GM19193 (cell line): ENCODE measurements around the gene TLX2.

Experiments
- POLR2A ChIP-seq: IDR thresholded peaks from 4 replicates; pipeline ENCODE4 v1.6.1; 2011; ENCODE audit not compliant: insufficient read depth, insufficient read length; ENCODE audit errors: extremely low read depth

Gene TLX2

DNA sequence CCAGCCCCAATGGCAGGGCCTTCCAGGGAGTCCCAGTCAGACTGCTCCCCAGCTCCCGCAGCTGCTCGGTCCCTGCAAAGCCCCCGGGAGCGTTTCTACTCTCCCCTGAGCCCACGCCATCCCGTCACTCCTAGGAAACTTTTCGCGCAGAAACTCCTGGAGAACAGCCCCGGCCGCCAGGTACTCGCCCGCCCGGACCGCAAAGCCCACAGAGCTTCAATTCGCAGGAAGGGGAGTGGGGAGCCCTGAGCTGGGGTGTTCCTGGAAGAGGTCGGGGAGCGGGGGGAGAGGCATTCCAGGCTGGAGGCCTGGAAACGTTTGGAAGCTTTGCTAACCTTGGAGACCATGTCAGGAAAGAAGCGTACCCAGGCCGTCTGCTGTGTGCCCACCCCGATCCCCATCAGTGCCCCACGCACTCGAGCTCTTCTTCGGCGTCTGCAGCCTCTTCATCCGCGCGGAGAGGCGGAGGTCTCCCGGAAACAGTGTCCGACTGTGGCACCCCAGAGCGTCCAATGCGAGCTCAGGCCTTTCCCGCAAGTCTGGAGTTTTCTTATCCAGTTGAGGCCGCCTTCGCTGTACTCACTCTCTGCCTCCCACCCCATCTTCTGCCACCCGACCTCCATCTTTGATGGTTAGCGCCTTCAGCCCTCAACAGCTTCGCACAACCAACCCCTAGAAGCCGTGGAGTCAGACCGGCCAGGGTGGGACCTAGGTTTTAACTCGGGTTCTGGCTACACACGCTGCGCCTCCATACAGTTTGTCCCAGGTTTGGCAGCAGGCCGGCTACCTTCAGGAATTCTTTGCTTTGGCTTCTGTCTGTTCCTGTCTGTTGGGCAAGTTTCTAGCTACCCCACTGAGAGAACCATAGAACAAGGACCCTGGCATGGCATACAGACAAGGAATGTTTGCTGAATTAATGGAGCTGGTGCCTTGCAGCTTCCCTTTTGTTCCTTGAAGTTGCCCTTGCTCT, 10.5 kb upstream of the TLX2 start:
- TF ChIP-seq POLR2A: no peak

DNA sequence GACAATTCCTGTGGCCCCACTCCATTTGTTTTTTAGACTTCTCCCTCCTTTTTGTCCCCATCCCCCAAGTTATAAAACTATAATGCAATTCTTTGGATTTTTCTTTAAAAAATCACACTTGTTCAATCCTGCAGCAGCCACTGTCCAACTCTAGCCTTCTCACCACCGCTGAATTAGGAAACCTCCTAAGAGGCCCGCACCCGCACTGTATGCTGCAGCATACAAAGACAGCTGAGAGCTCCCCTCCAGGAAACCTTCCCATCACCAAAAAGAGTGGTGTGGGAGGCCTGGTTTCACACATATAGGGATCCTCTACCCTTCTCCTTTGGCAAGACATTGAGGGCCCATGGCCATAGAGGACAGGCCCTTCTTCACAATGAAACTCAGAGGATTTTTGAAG, 9.7 kb upstream of the TLX2 start:
- TF ChIP-seq POLR2A: no peak

DNA sequence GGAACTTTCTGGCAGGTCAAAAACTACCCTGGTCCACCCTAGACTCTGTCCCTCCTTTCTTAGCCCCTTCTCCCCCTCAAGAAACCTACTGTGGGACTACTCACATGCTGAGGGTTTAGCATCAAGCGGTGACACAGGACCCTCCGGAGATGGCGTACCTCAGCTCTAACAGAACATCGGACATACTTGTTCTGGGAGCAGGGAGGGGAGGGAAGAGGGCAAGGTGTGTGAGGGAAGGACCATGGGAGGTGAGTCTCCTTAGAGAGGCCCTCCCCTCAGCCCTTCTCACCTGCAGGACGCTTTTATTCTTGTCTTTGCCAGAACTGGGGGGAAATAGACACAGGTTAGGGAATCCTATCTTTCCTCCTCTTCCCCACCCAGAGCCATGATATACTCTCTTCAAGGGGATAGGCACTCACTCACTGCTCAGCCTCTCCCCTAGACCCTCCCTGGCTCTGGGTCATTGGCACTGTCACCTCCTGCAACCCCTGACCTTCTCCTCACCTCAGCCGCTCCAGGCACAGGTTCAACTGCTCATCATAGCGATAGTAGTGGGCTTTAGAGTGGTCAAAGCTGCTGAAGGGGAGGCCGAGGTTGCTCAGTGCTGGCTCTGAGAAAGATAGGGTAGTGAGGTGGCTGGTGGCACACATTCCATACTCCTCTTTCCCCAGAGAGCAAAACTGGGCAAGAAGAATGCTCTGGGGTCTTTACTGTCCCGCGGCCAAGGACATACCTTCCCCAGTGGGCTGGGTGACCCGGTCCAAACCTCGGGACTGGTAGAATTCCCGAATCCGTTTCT, 8.6 kb upstream of the TLX2 start:
- no peak for TF ChIP-seq POLR2A

DNA sequence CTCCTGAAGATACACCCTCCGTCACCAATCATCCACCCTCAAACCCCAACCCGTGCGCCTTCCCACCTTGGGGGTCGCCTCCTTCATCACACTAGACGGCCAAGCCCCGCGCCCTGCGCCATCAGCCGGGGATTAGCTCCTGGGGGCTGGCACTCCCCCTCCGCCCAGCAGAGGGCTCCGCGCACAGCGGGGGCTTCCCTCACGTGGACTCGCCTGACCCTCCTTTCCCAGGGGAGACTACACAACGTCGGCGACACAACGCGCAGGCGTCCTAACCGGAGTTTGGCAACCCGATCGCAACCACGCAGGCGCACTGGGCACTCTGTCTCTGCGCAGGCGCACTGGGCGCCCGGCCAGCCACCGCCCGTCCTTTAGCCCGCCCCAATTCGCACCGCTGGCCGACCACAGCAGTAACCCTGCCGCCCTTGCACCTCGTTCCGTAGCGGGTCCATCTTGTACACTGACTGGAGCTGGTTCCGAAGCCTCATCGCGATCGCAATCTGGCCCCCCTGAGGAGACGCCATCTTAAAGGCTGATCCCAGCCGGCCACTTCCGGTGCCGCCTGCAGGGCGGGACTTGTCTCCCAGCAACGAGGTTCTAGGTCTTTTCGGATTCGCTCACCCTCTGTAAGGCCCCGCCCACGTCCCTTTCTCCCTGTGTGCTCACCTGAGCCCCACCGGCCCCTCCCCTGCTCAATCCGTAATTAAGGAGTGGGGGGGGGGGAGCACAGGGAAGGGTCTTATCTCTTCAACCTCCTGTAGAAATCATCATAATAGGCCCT, 6.9 kb upstream of the TLX2 start, which contains the start of gene PCGF1:
Gene PCGF1, minus strand, starts transcription at position 551 of the 781 bp plus-strand sequence. Its CDS starts 27 bp downstream, at position 524.
- peak; percentile 90 for TF ChIP-seq POLR2A

DNA sequence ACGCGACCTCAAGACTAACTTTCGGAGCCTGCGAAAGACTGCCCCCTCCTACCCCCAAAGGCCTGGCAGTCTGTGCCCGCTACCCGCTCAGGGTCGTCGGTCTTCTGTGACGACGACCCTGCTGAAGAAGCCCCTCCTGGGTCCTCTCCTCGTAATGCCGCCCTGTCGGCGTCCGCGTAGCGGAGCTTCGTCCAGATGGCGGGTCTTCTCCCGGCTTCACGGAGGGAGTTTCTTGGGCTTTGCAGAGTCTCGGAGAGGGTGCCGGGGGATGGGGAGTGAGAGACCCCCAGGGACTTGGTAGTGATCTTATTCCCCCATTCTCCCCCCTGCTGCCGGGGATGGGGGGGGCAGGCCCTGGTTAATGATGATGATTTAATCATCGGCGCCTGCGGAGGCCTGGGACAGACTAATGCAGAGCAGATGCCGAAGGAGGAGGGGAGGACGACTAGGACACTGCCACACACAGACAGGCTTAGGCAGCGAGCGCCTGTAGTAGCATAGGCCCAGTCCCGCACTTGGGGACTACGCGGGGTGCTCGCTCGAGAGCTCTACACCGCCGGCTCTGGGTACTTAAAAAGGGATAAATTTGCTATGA, 6.2 kb upstream of the TLX2 start:
- no peak for TF ChIP-seq POLR2A

DNA sequence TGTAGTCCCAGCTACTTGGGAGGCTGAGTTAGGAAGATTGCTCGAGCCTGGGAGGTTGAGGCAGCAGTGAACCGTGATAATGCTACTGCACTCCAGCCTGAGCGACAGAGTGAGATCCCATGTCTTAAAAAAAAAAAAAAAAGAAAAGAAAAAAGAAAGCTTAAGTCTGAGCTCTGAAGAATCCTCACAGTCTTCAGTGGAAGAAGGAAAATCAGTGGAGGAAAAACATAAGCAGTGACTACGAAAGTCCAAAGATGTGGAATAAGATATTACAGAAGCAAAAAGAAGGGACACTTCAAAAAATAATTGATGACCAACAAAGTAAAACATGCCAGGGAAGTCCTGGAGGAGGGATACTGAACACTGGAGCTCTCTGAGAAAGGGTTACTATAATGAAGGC, 4.0 kb upstream of the TLX2 start:
- no peak for TF ChIP-seq POLR2A

DNA sequence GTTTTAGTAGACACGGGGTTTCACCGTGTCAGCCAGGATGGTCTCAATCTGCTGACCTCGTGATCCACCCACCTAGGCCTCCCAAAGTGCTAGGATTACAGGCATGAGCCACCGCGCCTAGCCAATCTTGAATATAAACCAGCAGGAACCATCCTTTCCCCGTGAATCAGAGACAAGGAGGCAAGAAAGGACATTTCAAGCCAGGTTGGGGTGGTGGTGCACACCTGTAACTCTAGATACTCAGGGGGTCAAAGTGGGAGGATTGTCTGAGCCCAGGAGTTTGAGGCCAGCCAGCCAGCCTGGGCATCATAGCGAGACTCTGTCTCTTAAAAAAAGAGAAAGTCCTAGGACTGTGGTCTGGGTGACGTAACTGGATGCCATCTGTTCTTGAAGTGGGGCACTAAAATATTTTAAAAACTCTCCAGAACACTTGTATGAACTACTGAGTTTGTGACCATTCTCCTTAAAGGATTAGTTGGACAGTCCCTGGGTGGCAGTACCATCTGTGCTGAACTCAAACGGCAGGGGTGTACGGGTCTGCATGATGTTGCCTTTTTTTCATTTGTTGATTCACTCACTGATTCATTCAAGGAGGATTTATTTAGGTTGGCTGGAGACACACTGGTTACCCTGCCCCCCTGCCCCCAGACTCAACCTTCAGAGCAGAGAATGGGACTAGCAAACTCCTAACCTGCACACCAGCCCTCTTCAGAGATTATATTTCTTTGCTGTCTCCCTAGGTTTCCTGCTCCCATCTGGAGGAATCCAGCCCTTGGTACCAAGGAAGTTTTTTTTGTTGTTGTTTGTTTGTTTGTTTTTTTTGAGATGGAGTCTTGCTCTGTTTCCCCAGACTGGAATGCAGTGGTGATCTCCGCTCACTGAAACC, 2.9 kb upstream of the TLX2 start:
- TF ChIP-seq POLR2A: no peak

DNA sequence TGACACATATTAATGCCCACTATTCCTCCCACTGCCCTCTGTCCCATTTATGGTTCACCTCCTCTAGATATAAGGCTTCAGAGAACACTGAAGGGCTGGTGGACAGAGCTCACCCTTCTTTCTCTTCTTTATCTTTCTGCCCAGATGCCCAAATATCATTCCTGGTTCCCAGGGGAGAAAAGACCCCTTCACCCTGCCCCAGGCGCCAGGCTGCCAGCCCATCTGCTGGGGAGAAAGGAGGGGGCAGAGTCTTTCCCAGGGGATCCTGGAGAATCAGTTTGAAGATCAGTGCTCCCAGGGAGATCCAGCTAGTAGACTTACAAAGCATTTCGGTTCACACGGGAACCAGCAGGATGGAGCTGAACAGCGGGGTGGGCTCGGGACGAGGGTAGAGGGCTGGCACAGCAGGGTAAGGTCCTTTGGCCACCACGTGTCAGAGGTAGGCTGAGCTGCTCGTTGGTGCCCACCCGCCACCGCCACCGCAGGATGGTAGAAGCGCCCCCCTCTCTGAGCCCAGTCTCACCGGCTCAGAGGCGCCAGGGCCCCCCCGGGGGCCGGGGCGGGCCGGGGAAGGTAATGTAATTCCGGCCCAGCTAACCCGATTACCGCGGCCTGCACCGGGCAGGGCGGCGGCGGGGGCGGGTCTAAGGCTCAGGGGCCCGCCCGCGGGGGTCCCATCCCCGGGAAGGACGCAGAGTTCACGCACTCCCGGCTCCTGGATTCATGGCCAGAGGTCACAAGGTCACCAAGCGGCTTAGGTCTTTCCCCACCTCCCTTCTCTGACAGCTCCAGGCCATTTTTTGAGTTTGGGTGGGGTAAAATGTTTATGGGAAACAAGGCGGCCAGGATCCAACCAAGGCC, 1.3 kb upstream of the TLX2 start:
- no peak for TF ChIP-seq POLR2A

DNA sequence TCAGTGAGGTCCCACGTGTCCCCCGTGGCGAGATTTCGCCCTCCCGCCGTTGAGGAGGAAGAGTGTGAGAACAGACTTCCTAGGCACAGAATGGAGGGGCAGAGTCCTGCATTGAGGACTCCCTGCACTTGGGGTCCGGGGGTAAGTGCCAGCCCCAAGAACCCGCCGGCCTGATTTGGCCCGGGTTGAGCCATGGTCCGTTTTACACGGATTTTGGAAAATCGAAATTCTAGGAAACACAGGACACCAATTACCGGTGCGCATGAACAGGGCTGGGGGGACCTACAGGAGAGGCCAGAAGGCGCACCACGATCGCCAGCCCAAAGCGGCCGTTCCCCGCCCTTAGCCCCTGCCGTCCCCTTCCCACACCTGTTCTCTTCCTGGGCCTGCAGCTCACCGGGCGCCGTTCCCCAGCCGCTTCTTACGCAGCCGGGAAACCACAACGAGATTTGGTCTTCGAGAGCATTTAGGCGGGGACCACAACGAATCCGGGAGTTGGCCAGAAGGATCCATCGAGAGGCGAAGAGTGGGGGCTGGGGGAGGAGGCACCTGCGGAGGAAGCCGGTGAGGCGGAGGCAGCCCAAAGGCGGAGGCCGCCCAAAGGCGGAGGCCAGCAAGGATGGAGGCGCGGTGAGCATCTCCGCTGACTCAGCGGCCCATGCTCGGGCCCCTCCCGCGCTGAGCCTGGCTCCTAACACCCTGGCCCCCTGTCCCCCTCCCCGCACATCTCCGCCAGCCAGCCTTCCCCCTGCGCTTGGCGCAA, 464 bp upstream of the TLX2 start:
- TF ChIP-seq POLR2A: no peak

DNA sequence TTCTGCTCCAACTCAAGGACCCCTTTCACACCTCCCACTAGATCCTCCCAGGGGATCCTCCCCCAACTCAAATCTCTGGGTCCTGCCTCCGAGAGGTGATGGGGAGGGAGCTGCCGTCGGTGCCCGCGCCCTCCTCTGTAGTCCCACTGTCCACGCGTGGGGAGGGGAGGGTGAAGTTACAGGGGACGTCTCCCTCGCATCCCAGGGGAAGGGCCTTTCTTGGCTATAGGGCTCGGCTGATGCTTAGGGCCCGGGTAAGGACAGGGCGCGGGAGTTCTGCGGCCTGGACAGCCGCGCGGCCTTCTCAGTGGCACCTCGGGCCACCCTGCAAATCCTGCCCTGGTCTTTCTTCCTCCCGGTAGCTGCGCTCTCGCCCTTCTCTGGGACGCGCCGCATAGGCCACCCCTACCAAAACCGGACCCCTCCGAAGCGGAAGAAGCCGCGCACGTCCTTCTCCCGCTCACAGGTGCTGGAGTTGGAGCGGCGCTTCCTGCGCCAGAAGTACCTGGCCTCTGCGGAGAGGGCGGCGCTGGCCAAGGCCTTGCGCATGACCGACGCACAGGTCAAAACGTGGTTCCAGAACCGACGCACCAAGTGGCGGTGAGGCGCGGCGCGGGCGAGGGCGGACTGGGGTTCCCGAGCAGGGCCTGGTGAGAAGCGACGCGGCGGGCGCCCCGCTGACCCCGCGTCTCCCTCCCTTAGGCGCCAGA, 1.2 kb downstream of the TLX2 start:
- no peak for TF ChIP-seq POLR2A

DNA sequence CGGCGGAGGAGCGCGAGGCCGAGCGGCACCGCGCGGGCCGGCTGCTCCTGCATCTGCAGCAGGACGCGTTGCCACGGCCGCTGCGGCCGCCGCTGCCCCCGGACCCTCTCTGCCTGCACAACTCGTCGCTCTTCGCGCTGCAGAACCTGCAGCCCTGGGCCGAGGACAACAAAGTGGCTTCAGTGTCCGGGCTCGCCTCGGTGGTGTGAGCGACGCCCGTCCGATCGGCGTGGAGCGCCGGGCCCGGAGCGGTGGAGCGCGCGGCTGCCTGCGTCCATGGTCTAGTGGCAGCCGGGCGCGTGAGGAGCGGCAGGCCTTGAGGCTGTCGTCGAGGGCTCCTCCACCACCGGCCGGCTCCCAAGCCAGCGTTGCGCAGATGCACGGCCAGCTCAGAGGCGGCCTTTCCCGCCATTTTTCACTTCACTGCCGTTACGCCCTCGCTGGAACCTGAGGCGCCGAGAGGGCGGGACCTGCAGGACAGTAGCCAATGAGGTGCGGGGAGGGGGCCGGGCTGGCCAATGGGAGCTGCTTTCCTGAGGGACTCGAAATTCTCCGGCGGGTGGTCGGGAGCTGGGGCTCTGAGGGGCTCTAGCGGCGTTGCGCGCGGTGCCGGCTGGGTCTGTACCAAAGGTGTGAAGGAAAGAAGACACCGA, 1.9 kb downstream of the TLX2 start:
- no peak for TF ChIP-seq POLR2A
